ENCODE results near the gene PSAT1. TPM values are rescaled to one million over a fixed set of nuclear protein-coding genes. Genes with fewer than 3 reads are reported as not detected.

The PSAT1 gene
- total and polyA plus RNA-seq, 2 of the 4 experiments (the other 2 are of a cell fraction), result 77.2 to 88.4 TPM

DNA sequence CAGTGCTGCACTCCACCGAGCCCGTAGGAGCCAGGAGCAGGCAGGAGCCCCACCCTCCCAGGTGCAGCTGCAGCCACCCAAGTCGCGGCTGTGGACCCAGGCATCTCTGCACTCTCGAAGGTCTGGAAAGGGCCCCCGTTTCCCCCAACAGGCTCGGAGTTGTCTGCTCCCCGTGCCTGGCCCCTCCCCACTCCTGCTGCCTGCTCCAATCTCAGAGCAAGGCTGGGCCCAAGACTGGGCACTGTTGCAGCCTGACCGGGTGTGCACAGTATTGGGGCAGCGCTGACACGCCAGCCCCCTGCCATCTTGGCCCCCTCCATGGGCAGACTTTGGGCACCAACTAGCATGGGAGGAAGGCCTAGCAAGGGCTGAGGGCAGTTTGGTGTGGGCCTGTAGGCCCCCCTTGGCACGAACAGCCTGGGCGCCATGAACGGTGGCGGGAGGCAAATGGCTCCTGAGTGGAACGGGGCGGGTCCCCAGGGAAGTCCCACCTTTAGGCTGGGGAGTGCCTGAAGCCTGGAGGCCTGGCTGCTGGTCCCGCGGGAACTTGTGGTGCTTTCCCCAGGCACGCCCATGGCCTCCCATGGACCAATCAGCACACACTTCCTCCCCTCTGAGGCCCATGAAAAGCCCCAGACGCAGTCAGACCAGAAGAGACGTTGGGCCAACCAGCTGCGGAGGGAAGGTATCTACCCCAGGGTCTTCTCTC, 60.4 kb downstream of the PSAT1 start:
- peaks cover 2% of the 10 kb centered on the region; the same call in 1 of the 2 replicates for H3K27me3 ChIP-seq (ENCODE audit: control insufficient read depth, insufficient read depth, low read length)
- no peak for ATAC-seq (ENCODE audit: low read depth)
- H3K23ac ChIP-seq (ENCODE audit: low read depth, low read length), result no peak overlapping the region
- no peak overlapping the region for H2AFZ ChIP-seq (replicated peaks; ENCODE audit: low read length, poor library complexity)
- no peak overlapping the region for H3K14ac ChIP-seq (replicated peaks; ENCODE audit: low read depth, low read length)
- no peak overlapping the region for H4K8ac ChIP-seq (ENCODE audit: low read depth in 2 of 2, low read length in 2 of 2)
- no peaks in the 10 kb centered on the region for H3K9me1 ChIP-seq (ENCODE audit: insufficient read depth, low read length)
- H3K56ac ChIP-seq (ENCODE audit: extremely low read depth, insufficient read depth, low read length), result no peak overlapping the region
- H4K91ac ChIP-seq (ENCODE audit: insufficient read depth, low read depth, low read length), result no peak overlapping the region
- WGBS, 2 experiments (ENCODE audit: extremely low coverage in 2 of 2, insufficient read length in 1 of 2), result no CpG with 5 or more reads among the region's 23 CpGs
- H2BK5ac ChIP-seq (ENCODE audit: low read depth, low read length, poor library complexity, severe bottlenecking), result no peak overlapping the region
- H2AK9ac ChIP-seq (replicated peaks; ENCODE audit: low read depth, low read length, poor library complexity), result no peak overlapping the region
- BruUV-seq (replicated peaks), result no TSS peak
- H2BK120ac ChIP-seq (ENCODE audit: low read depth, low read length), result no peak overlapping the region
- H3K79me1 ChIP-seq (ENCODE audit: low read depth in 1 of 2, low read length in 2 of 2), result no peaks in the 10 kb centered on the region
- ChIA-PET POLR2A (ENCODE audit: unreplicated experiment) (no interaction called here), CTCF (interaction anchor here (1.8 kb wide), 1 partner anchor 9 kb away, joined by 7 read pairs; no protein-coding TSS in a partner anchor)
- intact Hi-C loops (cut with micrococcal nuclease), result no loop called here
- H3K36me3 ChIP-seq (ENCODE audit: control insufficient read depth, insufficient read depth, low read length), result no peaks in the 10 kb centered on the region
- no peaks in the 10 kb centered on the region for H4K20me1 ChIP-seq (ENCODE audit: insufficient read depth, low read length)
- DNase-seq, result no peak
- dilution Hi-C loops (cut with HindIII; ENCODE audit: low sequenced_read_pairs, unreplicated experiment), result no loop called here
- H3K27ac ChIP-seq (ENCODE audit: insufficient read depth, low read length), result no peak overlapping the region
- H3K9me3 ChIP-seq (ENCODE audit: control insufficient read depth, insufficient read depth, low read length), result no peaks in the 10 kb centered on the region
- H3K4me3 ChIP-seq (ENCODE audit: insufficient read depth, low read depth, low read length), result no peak overlapping the region
- TF ChIP-seq, protein P1, sequence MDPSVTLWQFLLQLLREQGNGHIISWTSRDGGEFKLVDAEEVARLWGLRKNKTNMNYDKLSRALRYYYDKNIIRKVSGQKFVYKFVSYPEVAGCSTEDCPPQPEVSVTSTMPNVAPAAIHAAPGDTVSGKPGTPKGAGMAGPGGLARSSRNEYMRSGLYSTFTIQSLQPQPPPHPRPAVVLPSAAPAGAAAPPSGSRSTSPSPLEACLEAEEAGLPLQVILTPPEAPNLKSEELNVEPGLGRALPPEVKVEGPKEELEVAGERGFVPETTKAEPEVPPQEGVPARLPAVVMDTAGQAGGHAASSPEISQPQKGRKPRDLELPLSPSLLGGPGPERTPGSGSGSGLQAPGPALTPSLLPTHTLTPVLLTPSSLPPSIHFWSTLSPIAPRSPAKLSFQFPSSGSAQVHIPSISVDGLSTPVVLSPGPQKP (IDR thresholded peaks at IDR 0.05; ENCODE audit: borderline replicate concordance, low read depth, low read length), result no peak
- TF ChIP-seq RAD21 (IDR thresholded peaks at IDR 0.05; ENCODE audit: low read length) (no peak), FOS (IDR thresholded peaks at IDR 0.05; ENCODE audit: low read depth, low read length) (no peak), POLR2A (IDR thresholded peaks at IDR 0.05; ENCODE audit: low read depth, low read length) (no peak), SMC3 (IDR thresholded peaks at IDR 0.05; ENCODE audit: low read depth, low read length) (no peak), RFX5 (IDR thresholded peaks at IDR 0.05; ENCODE audit: low read depth, low read length) (no peak), MAZ (IDR thresholded peaks at IDR 0.05; ENCODE audit: borderline replicate concordance, low read depth, low read length) (no peak), RCOR1 (IDR thresholded peaks at IDR 0.05; ENCODE audit: insufficient replicate concordance, low read length) (no peak), CEBPB (IDR thresholded peaks at IDR 0.05; ENCODE audit: low read depth, low read length) (no peak), MAFK (IDR thresholded peaks at IDR 0.05; ENCODE audit: low read depth, low read length) (no peak), NFE2L2 (IDR thresholded peaks at IDR 0.05; ENCODE audit: low read depth, low read length) (no peak), BHLHE40 (IDR thresholded peaks at IDR 0.05; ENCODE audit: low read depth, low read length) (no peak), CHD1 (IDR thresholded peaks at IDR 0.05; ENCODE audit: low read depth, low read length) (no peak), MXI1 (IDR thresholded peaks at IDR 0.05; ENCODE audit: borderline replicate concordance, low read depth, low read length) (no peak)
- TF ChIP-seq, protein P2, sequence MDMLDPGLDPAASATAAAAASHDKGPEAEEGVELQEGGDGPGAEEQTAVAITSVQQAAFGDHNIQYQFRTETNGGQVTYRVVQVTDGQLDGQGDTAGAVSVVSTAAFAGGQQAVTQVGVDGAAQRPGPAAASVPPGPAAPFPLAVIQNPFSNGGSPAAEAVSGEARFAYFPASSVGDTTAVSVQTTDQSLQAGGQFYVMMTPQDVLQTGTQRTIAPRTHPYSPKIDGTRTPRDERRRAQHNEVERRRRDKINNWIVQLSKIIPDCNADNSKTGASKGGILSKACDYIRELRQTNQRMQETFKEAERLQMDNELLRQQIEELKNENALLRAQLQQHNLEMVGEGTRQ (IDR thresholded peaks at IDR 0.05; ENCODE audit: low read depth, low read length), result no peak
- TF ChIP-seq, protein P3, sequence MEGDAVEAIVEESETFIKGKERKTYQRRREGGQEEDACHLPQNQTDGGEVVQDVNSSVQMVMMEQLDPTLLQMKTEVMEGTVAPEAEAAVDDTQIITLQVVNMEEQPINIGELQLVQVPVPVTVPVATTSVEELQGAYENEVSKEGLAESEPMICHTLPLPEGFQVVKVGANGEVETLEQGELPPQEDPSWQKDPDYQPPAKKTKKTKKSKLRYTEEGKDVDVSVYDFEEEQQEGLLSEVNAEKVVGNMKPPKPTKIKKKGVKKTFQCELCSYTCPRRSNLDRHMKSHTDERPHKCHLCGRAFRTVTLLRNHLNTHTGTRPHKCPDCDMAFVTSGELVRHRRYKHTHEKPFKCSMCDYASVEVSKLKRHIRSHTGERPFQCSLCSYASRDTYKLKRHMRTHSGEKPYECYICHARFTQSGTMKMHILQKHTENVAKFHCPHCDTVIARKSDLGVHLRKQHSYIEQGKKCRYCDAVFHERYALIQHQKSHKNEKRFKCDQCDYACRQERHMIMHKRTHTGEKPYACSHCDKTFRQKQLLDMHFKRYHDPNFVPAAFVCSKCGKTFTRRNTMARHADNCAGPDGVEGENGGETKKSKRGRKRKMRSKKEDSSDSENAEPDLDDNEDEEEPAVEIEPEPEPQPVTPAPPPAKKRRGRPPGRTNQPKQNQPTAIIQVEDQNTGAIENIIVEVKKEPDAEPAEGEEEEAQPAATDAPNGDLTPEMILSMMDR (conservative IDR thresholded peaks at IDR 0.05; ENCODE audit: low read depth, low read length), result no peak
- H2AK5ac ChIP-seq (ENCODE audit: low read depth, low read length), result no peak overlapping the region
- no peak overlapping the region for H3K18ac ChIP-seq (ENCODE audit: low read depth, low read length)
- H2BK20ac ChIP-seq (ENCODE audit: low read depth, low read length), result no peak overlapping the region
- H3K4ac ChIP-seq (ENCODE audit: low read depth, low read length), result no peak overlapping the region
- no peak overlapping the region for H4K5ac ChIP-seq (ENCODE audit: low read depth, low read length)
- in situ Hi-C loops (cut with MboI; ENCODE audit: low sequenced_read_pairs), result no loop called here
- no peak overlapping the region for H3K9ac ChIP-seq (ENCODE audit: low read depth, low read length)
- H2BK15ac ChIP-seq (ENCODE audit: low read depth, low read length), result no peak overlapping the region
- H3K4me1 ChIP-seq (ENCODE audit: control insufficient read depth, insufficient read depth, low read length), result no peaks in the 10 kb centered on the region
- no peak overlapping the region for H3K4me2 ChIP-seq (ENCODE audit: low read depth, low read length)

Measured in IMR-90 (cell line).